HG03469 (cell line): ENCODE measurements around the gene PHKG2.

ENCODE experiments used
- ATAC-seq: cut with Tn5 transposase; IDR thresholded peaks from one replicate; pipeline ENCODE4 v1.9.1; 2021; ENCODE audit warnings: mild to moderate bottlenecking, moderate library complexity, moderate number of reproducible peaks; ENCODE audit not compliant: unreplicated experiment

PHKG2 gene

DNA sequence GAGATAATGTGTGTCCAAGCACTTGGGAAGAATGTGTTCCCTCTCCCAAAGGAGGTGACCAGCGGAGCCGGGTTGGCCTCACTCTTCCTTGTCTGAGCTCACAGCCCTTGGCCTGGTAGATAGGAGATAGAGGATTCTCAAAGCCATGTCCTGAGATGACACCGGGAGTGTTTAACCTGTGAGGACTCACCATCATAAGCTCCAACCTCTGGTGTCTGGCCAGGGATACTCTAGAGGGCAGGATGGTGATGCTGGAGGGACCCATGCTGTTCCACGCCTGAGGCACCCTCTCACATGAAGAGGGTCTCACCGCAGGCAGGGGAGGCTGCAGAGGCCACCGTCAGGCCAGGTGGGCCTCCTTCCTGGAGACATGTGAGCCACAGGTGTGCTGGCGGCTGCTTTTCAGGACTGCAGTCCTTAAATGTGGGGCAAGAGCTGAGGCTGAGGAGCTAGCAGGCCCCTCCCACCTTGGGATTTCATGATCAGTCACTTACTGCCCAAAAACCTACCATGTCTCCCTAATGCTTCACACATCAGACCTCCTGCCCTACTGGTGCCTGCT lies 45.4 kb downstream of the PHKG2 start:
- no peak for ATAC-seq

GRCh38 chr16:30794634-30795033 lies 46.4 kb downstream of the PHKG2 start:
- no peak for ATAC-seq

GRCh38 chr16:30797670-30798309 lies 49.6 kb downstream of the PHKG2 start:
- no peak for ATAC-seq
